Endothelial cell of umbilical vein (primary cell): Measurements from ENCODE around the gene DISP3.

Experiments used
- CTCF ChIP-seq, 2 donors: IDR thresholded peaks; 1 replicate in 1 of 2; 2 replicates in 1 of 2; pipeline ENCODE4 v1.5.1; 2011; ENCODE audit warnings: low read length in 2 of 2, mild to moderate bottlenecking in 2 of 2, moderate library complexity in 2 of 2, control low read depth in 1 of 2, inconsistent platforms in 1 of 2, low read depth in 1 of 2; ENCODE audit not compliant: insufficient read depth in 1 of 2; ENCODE audit errors: extremely low read depth in 1 of 2
- EZH2 ChIP-seq: IDR thresholded peaks from 2 replicates; pipeline ENCODE4 v1.6.1; 2012; ENCODE audit warnings: borderline replicate concordance, low read depth, mild to moderate bottlenecking, moderate library complexity, low read length, inconsistent platforms; ENCODE audit not compliant: severe bottlenecking
- FOS ChIP-seq: IDR thresholded peaks from 2 replicates; pipeline ENCODE4 v1.6.1; 2011; ENCODE audit warnings: mild to moderate bottlenecking, low read length, moderate library complexity, borderline replicate concordance; ENCODE audit not compliant: insufficient read depth
- GATA2 ChIP-seq: IDR thresholded peaks from 2 replicates; pipeline ENCODE4 v1.7.0; 2011; ENCODE audit warnings: low read depth, mild to moderate bottlenecking, moderate library complexity, mixed read lengths, low read length; ENCODE audit not compliant: insufficient read length, insufficient read depth
- JUN ChIP-seq: IDR thresholded peaks from 2 replicates; pipeline ENCODE4 v1.6.1; 2011; ENCODE audit warnings: borderline replicate concordance, low read depth; ENCODE audit not compliant: insufficient read length, insufficient read depth
- MAX ChIP-seq: IDR thresholded peaks from 2 replicates; pipeline ENCODE4 v1.6.1; 2011; ENCODE audit not compliant: insufficient read depth, insufficient read length
- MYC ChIP-seq: IDR thresholded peaks from one replicate; pipeline ENCODE4 v1.6.1; 2011; ENCODE audit warnings: mild to moderate bottlenecking, low read depth, low read length
- POLR2A ChIP-seq: IDR thresholded peaks from 2 replicates; pipeline ENCODE4 v1.6.1; 2012; ENCODE audit warnings: low read depth, mild to moderate bottlenecking, control low read depth, low read length
- POLR2AphosphoS5 ChIP-seq: IDR thresholded peaks from 2 replicates; pipeline ENCODE4 v1.6.1; 2012; ENCODE audit warnings: low read depth, mild to moderate bottlenecking, control low read depth, low read length, moderate library complexity; ENCODE audit not compliant: insufficient read depth

- TF ChIP-seq POLR2A (no peak), CTCF (IDR thresholded peaks at IDR 0.05; ENCODE audit: extremely low read depth in 1 of 2, insufficient read depth in 1 of 2, low read depth in 1 of 2, low read length in 2 of 2) (no peak), MAX (no peak), JUN (no peak), EZH2 (no peak), MYC (no peak), POLR2AphosphoS5 (no peak), FOS (no peak), GATA2 (no peak)
Observed at GRCh38 chr1:11559591-11559970, 80.6 kb downstream of the DISP3 start.
